ENCODE results near the gene IFI16. TPM values are rescaled to one million over a fixed set of nuclear protein-coding genes. Genes with fewer than 3 reads are reported as not detected.

Gene IFI16
- total and polyA plus RNA-seq, 2 of the 4 experiments (the other 2 are of a cell fraction), result 45.0 to 65.3 TPM

GRCh38 chr1:159091180-159091560 lies 81.5 kb downstream of the IFI16 start:
- peaks cover 7% of the 10 kb centered on the region; the same call in 1 of the 2 replicates for H3K9me1 ChIP-seq (ENCODE audit: insufficient read depth, low read length)
- no peak overlapping the region for H3K23ac ChIP-seq (ENCODE audit: low read depth, low read length)
- H2BK120ac ChIP-seq (ENCODE audit: low read depth, low read length), result no peak overlapping the region
- no peak overlapping the region for H3K9ac ChIP-seq (ENCODE audit: low read depth, low read length)
- H3K4me2 ChIP-seq (ENCODE audit: low read depth, low read length), result no peak overlapping the region; the same call in 1 of the 2 replicates
- H2BK20ac ChIP-seq (ENCODE audit: low read depth, low read length), result no peak overlapping the region
- no peak overlapping the region for H4K5ac ChIP-seq (ENCODE audit: low read depth, low read length)
- H4K8ac ChIP-seq (ENCODE audit: low read depth in 2 of 2, low read length in 2 of 2), result no peak overlapping the region
- dilution Hi-C loops (cut with HindIII; ENCODE audit: low sequenced_read_pairs, unreplicated experiment) (no loop called here), in situ Hi-C loops (cut with MboI; ENCODE audit: low sequenced_read_pairs) (no loop called here), intact Hi-C loops (cut with micrococcal nuclease) (no loop called here)
- no peak overlapping the region for H3K56ac ChIP-seq (ENCODE audit: extremely low read depth, insufficient read depth, low read length)
- no peak overlapping the region for H2AK9ac ChIP-seq (replicated peaks; ENCODE audit: low read depth, low read length, poor library complexity)
- no peaks in the 10 kb centered on the region for H3K79me1 ChIP-seq (ENCODE audit: low read depth in 1 of 2, low read length in 2 of 2)
- no peak overlapping the region; the same call in 1 of the 2 replicates for H2AK5ac ChIP-seq (ENCODE audit: low read depth, low read length)
- no peaks in the 10 kb centered on the region for H3K36me3 ChIP-seq (ENCODE audit: control insufficient read depth, insufficient read depth, low read length)
- H3K27ac ChIP-seq (ENCODE audit: insufficient read depth, low read length), result no peak overlapping the region
- no peak overlapping the region for H2AFZ ChIP-seq (replicated peaks; ENCODE audit: low read length, poor library complexity)
- no peaks in the 10 kb centered on the region for H4K20me1 ChIP-seq (ENCODE audit: insufficient read depth, low read length)
- H3K14ac ChIP-seq (replicated peaks; ENCODE audit: low read depth, low read length), result no peak overlapping the region
- H2BK5ac ChIP-seq (ENCODE audit: low read depth, low read length, poor library complexity, severe bottlenecking), result no peak overlapping the region
- no peak overlapping the region for H3K4ac ChIP-seq (ENCODE audit: low read depth, low read length)
- ChIA-PET POLR2A (ENCODE audit: unreplicated experiment) (no interaction called here), CTCF (no interaction called here)
- peak overlapping the region; percentile 27; the same call in 1 of the 2 replicates for H3K18ac ChIP-seq (ENCODE audit: low read depth, low read length)
- H2BK15ac ChIP-seq (ENCODE audit: low read depth, low read length), result peak overlapping the region; percentile 30; the same call in 1 of the 3 replicates
- peaks cover 12% of the 10 kb centered on the region for H3K4me1 ChIP-seq (ENCODE audit: control insufficient read depth, insufficient read depth, low read length)
- no peaks in the 10 kb centered on the region for H3K9me3 ChIP-seq (ENCODE audit: control insufficient read depth, insufficient read depth, low read length)
- ATAC-seq (ENCODE audit: low read depth) (no peak), DNase-seq (no peak)
- TF ChIP-seq MXI1 (IDR thresholded peaks at IDR 0.05; ENCODE audit: borderline replicate concordance, low read depth, low read length) (no peak), BHLHE40 (IDR thresholded peaks at IDR 0.05; ENCODE audit: low read depth, low read length) (no peak), RAD21 (IDR thresholded peaks at IDR 0.05; ENCODE audit: low read length) (no peak)
- no peak overlapping the region for H3K4me3 ChIP-seq (ENCODE audit: insufficient read depth, low read depth, low read length)
- peaks cover 2% of the 10 kb centered on the region; the same call in 1 of the 2 replicates for H3K27me3 ChIP-seq (ENCODE audit: control insufficient read depth, insufficient read depth, low read length)
- H4K91ac ChIP-seq (ENCODE audit: insufficient read depth, low read depth, low read length), result no peak overlapping the region
- WGBS, 2 experiments (ENCODE audit: extremely low coverage in 2 of 2, insufficient read length in 1 of 2), result no CpG with 5 or more reads among the region's 2 CpGs
- BruUV-seq (replicated peaks), result no TSS peak
